Sciatic nerve (tissue), 2 donors: ENCODE results near the gene PDCL2. TPM values are rescaled to one million over a fixed set of nuclear protein-coding genes. Genes with fewer than 3 reads are reported as not detected.
"Not testable (repeated sequence)": the region's sequence is repeated elsewhere in the genome, so short reads cannot be mapped to it uniquely, and the experiment has no call there.

Source experiments
- ATAC-seq: fragments of 200-7000 bp; cut with Tn5 transposase; one replicate; pipeline ENCODE4 v1.9.1; 2020; ENCODE audit warnings: mild to moderate bottlenecking, moderate library complexity
- DNase-seq: peaks from one replicate; pipeline ENCODE4 v3.0.0-alpha.2; 2020; ENCODE audit warnings: low spot score
- intact Hi-C: fragments of 100-400 bp; cut with DNase I; formaldehyde crosslinking; loops from one replicate; pipeline ENCODE4 v1.14.2; 2022
- total RNA-seq: library from RNA; stranded (reverse); fragmentation: NEBNext Ultra II Directional; extraction: Animal tissue kit (Norgen Biotek cat#: 25700); gene quantifications from one replicate; pipeline ENCODE4 v1.2.1, GENCODE V29; 2021
- donor health status: DM: no; HTN: no; CAD: no.
- donor health status: DM: no; HTN: no; CAD: no.

PDCL2 gene
- total RNA-seq, 1 donor from 2014 or later: not detected

DNA sequence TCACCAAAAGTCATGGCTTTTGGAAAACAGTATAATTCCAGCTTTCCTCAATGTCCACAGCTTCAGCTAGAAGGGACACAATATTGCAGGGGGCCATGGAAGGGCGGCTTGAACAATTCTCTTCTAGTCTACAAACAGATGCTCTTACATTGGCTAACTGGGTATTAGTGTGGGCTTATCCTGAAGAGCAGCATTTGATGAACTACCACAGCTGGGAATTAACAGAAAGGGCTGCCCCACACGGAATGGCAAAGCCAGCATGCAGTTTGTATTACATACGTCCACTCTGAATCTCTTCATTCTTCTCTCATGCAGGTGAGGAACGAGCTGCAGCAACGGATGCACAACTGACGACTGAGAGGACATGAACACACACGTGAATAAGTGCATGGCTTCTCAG is 13.0 kb upstream of the PDCL2 start:
- intact Hi-C loops: no loop called here
- ATAC-seq: no peak
- DNase-seq: no peak

- intact Hi-C loops: no loop called here
- no peak for ATAC-seq
- DNase-seq: no peak
Measured at GRCh38 chr4:55600640-55601039, 8.6 kb upstream of the PDCL2 start.

- intact Hi-C loops: no loop called here
- DNase-seq (no peak), ATAC-seq (no peak)
Measured at GRCh38 chr4:55598641-55599040, 6.6 kb upstream of the PDCL2 start.

DNA sequence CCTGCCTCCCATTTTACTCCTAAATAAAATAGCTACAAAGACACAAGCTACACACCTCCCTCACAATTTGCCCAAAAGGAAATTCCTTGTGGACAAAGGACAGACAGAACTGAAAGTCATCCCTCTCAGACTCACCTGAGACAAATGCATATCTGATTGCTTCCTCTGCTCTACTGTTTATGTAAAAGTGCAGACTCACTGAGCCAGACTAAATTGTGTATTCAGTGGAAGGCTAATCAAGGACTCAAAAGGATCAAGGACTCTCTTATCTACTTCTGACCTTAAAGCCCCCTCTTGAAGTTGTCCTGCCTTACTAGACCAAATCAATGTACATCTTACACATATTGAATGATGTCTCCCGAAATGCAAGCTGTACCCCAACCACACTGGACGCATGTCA is 3.9 kb downstream of the PDCL2 start:
- intact Hi-C loops: no loop called here
- ATAC-seq (no peak), DNase-seq (no peak)

DNA sequence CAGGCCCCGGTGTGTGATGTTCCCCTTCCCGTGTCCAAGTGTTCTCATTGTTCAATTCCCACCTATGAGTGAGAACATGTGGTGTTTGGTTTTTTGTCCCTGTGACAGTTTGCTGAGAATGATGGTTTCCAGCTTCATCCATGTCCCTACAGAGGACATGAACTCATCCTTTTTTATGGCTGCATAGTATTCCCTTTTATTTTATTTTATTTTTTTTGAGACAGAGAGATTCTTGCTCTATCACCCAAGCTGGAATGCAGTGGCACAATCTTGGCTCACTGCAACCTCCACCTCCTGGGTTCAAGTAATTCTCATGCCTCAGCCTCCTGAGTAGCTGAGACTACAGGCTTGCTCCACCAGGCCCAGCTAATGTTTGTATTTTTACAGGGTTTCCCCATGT is 9.3 kb downstream of the PDCL2 start:
- ATAC-seq, intact Hi-C loops, DNase-seq: not testable (repeated sequence)

DNA sequence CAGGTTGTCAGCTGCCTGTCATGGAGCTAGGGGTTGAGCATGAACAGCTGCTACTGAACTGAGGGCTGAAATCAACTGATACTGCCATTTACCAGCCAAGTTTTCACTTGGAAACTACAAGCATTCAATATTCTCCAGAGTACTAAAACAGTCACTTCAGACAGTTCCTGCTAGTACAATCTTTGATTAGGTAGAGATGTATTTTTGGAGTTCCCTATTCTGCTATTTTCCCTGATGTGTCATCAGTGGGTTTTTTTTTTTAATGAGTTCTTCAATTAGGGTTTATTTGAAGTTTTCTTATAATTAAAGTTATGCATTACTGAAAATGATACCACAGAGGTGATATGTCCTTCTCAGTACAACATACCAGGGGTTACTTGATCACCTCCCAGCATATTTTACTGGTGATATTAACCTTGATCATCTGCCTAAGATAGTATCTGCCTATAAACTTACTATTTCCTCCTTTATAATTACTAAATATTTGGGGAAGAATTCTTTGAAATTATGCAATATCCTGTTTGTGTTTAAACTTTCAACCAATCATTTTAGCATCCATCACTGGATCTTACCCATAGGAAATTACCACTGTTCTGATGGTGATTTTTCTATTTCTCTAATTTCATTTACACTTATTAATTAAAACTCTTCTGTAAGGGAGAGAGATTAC is 13.6 kb downstream of the PDCL2 start:
- DNase-seq: no peak
- ATAC-seq: no peak
- intact Hi-C loops: no loop called here

- ATAC-seq (no peak), DNase-seq (no peak)
- intact Hi-C loops: no loop called here
Measured at GRCh38 chr4:55575513-55575912, 16.5 kb downstream of the PDCL2 start.

DNA sequence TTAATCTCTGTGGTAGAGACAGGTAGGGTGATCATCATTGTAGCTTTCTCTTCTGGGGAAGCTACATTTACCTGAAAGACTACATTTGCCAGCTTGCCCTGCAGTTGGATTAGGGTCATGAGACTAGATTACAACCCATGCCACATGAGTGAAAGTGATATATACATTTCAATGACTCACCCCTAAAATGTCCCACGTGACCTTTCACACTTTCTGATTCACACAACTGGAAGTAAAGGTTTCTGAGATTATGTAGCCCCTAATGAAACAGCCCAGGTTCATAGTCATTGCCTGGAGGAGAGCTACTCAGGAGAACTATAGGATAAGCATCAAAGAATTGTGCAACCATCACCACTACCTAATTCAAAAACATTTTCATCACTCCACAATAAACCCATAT is 17.8 kb downstream of the PDCL2 start:
- DNase-seq (no peak), ATAC-seq (no peak)
- intact Hi-C loops: no loop called here

GRCh38 chr4:55571806-55572205 is 20.2 kb downstream of the PDCL2 start:
- intact Hi-C loops: no loop called here
- DNase-seq (no peak), ATAC-seq (no peak)

DNA sequence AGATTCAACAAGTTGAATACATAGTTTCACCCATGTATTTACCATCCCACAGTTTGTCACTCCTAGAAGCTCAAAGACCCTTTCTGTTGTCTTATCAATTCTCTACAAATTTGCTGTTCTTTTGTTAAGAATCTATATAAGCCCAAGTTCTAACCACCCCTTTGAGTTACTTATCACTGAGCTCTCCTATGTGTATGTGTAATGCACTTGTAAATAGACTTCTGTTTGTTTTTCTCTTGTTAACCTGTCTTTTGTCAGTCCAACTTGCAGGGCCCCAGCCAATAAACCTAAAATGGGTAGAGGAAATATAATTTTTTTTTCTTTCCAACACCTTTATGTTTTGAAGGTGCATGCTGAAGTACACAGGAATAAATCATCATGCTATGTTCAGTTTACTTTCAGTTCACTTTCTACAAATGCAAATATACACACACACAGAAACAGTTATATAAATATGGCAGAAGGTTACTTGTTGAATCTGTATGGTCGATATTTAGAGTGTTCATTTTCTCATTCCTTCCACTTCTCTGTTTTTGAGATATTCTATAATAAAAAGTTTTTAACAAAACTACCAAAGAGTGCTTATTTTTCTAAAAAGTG is 23.0 kb downstream of the PDCL2 start:
- no peak for DNase-seq
- intact Hi-C loops: no loop called here

GRCh38 chr4:55561889-55562288 is 30.2 kb downstream of the PDCL2 start:
- ATAC-seq (no peak), DNase-seq (no peak)
- intact Hi-C loops: no loop called here

More for the DNA sequence above, 23.0 kb downstream of the PDCL2 start:
- no peak for ATAC-seq

DNA sequence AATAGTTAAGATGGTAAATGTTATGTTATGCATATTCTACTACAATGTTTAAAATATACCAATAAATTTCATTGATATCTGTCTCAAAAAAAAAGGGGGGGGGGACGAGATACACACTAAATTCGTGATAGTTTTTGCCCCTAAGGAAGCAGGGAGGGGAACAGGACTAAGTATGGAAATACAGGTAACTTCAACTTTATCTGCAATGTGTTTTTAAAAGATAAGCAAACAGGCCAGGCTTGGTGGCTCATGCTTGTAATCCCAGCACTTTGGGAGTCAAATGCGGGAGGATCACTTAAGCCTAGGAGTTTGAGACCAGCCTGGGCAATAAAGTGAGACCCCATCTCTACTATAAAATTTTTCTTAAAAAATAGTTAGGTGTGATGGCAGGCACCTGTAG is 31.9 kb downstream of the PDCL2 start:
- intact Hi-C loops: no loop called here
- ATAC-seq (no peak), DNase-seq (no peak)

DNA sequence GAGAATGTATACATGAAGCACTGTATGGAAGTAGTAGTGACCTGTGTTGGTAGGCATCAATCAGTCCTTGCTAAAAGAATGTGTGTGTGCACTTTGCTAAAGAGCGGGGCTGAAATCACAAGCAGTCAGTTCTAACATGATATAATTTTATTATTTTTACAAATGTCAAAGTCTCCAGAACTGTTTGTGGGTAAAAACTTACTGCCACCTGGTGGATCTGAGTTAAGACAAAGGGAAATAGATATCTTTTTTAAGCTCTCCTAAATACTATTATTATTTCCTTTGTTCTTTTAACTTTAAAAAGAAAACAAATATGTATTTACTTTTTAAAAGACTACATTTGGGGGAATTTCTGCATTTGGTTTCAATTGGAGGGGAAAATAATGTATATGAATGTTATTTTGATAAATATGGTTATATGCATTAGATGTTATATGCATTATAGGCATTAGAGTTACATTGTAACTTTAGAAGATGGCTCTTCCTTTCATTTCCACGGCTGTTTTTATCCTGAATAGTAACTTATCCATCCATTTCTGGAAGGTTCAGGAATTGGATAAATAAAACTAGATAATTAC is 37.5 kb downstream of the PDCL2 start:
- DNase-seq (no peak), ATAC-seq (peak; percentile 74)
- intact Hi-C loops: no loop called here

- peak; percentile 90 for ATAC-seq
- no peak for DNase-seq
- intact Hi-C loops: no loop called here
Measured at GRCh38 chr4:55553441-55554201, 38.4 kb downstream of the PDCL2 start.

DNA sequence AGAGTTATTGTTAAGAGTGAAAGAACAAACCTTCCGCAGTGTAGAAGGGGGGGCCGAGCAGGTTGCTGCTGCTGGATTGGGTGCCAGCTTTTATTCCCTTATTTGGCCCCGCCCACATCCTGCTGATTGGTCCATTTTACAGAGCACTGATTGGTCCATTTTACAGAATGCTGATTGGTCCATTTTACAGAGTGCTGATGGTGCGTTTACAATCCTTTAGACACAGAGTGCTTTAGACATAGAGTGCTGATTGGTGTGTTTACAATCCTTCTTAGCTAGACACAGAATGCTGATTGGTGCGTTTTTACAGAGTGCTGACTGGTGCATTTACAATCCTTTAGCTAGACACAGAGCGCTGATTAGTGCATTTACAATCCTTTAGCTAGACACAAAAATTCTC is 40.1 kb downstream of the PDCL2 start:
- intact Hi-C loops, ATAC-seq, DNase-seq: not testable (repeated sequence)

DNA sequence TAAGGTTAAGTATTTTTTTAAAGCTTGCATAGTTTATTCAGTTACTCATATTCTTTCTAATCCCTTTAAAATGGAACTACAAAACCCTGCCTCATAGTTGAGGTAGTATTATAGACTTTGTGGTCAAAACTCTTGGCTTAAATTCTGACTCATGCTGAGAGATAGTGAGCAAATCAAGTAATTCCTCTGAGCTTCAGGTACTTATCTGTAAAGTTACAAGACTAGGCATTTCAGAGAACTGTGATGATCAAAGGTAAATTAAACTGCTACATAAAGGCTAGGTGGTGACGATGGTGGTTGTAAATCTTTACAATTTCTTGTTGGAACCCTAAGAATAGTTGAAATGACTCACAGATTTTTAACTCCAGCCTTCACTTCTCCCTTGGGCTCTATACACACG is 42.2 kb downstream of the PDCL2 start:
- ATAC-seq: no peak
- intact Hi-C loops: no loop called here
- no peak for DNase-seq

DNA sequence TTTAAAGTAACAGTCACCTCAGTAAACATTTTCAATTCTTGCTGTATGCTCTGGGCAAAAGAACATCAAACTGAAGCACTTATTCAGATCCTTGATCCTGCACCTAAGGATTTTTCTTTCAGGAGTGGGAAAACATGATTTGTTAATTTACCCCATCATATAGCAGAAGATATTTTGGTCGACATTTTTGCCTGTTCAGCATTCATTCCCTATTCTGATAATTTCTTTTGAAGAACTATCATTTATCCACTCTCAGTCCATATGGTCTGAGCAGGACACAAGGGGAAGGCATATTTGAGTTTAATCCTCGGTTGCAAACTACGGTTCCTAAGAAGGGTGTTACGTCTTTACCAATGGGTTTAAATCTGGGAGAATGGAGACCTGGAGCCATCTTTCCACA is 44.1 kb downstream of the PDCL2 start:
- intact Hi-C loops: no loop called here
- ATAC-seq (no peak), DNase-seq (no peak)

GRCh38 chr4:55547466-55547770 is 44.6 kb downstream of the PDCL2 start:
- ATAC-seq (peak; percentile 55), DNase-seq (no peak)
- intact Hi-C loops: no loop called here

DNA sequence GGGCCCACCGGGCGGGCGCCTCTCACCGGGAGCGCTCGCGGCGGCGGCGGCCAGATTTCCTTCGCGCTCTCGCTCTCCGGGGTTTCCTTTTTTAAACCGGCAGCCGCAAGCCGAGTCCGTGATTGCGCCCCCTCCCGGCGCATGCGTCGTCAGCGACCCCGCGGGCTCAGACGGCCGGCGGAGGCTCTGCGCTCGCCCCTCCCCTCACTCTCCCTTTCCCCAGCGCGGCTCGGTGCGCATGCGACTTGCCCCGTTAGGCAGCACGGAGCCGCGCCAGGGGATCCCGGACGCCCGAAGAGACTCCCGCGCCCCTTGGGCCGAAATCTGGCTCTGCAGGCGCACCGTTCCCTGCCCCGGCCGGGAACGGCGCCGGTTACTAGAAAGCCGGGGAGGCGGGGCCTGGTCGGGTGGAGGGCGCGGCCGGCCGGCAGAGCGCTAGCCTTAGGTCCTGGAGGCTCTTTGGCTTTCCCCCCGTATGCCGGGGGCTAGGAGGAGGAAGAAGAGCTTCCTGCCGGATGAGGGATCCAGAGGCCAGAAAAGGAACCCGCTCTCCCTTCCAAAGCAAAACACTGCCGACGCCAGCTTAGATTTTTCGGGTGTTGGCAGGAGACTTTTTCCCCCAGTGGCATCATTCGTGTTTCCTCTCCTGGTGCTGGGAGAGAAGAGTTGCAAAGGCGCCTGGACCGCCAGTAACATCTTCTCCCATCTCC is 45.1 kb downstream of the PDCL2 start, which contains the start of gene CLOCK:
Gene CLOCK, minus strand, starts transcription at position 154 of the 710 bp plus-strand sequence. CDS start 64,124 bp downstream, outside the sequence.
- DNase-seq (peak; percentile 92), ATAC-seq (peak; percentile 92)
- intact Hi-C loops: no loop called here

- intact Hi-C loops: no loop called here
- DNase-seq (no peak), ATAC-seq (peak; percentile 93)
Measured at GRCh38 chr4:55546506-55546755, 45.6 kb downstream of the PDCL2 start.
